ES-I3 (cell line): ENCODE measurements around the gene SLC25A30.
"Not testable (repeated sequence)": the region's sequence is repeated elsewhere in the genome, so short reads cannot be mapped to it uniquely, and the experiment has no call there.

Source experiments
- H3K36me3 ChIP-seq: 2 replicates; pipeline ENCODE4 v1.6.1; 2013; ENCODE audit warnings: mild to moderate bottlenecking, low read length, control low read depth, moderate library complexity; ENCODE audit not compliant: insufficient read depth
- H3K4me1 ChIP-seq: 2 replicates; pipeline ENCODE4 v1.6.1; 2013; ENCODE audit warnings: mild to moderate bottlenecking, control low read depth, low read length; ENCODE audit not compliant: insufficient read depth
- H3K9ac ChIP-seq: 2 replicates; pipeline ENCODE4 v1.6.1; 2013; ENCODE audit warnings: low read depth, mild to moderate bottlenecking, low read length, moderate library complexity
- H3K9me3 ChIP-seq: 2 replicates; pipeline ENCODE4 v1.6.1; 2013; ENCODE audit warnings: mild to moderate bottlenecking, low read length, moderate library complexity; ENCODE audit not compliant: control insufficient read depth, insufficient read depth

The SLC25A30 gene

DNA sequence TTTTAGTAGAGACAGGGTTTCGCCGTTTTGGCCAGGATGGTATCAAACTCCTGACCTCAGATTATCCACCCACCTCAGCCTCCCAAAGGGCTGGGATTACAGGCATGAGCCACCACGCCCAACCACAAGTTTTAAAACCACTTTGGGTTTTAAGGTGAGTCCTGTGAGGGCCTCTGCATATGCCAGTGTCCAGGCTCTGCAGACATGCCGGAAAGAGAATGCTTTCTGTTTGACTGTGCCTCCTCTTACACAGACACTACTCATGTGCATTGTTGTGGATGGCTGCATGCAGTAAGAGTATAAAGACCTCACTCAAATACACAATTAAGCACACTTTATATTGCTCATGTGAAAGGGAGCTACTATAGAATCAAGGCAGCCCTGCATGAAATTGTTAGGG, 20.8 kb upstream of the SLC25A30 start:
- Histone ChIP-seq H3K36me3 (no peaks in the 10 kb centered on the region), H3K4me1 (peaks cover 12% of the 10 kb centered on the region), H3K9me3 (no peaks in the 10 kb centered on the region), H3K9ac (no peak overlapping the region)

DNA sequence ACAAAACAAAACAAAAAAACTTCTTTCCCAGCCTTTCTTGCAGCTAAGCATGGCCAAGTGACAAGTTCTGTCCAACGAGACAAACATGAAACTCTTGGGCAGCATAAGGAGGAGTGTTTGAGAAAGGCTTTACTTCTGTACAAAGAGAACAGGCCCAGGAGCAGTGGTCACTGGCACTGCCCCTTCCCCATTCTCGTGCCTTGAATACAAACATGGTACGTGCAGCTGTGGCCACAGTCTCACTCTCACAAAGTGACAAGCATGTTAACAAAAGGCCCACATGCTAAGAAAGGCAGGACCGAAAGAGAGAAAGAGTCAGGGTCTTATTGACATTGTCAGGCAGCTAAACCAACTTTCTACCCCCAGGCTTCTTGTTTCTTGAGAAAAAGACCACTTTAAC, 19.8 kb upstream of the SLC25A30 start:
- H3K9ac ChIP-seq = no peak overlapping the region
- H3K9me3 ChIP-seq = no peaks in the 10 kb centered on the region
- H3K36me3 ChIP-seq = no peaks in the 10 kb centered on the region
- peaks cover 12% of the 10 kb centered on the region for H3K4me1 ChIP-seq

DNA sequence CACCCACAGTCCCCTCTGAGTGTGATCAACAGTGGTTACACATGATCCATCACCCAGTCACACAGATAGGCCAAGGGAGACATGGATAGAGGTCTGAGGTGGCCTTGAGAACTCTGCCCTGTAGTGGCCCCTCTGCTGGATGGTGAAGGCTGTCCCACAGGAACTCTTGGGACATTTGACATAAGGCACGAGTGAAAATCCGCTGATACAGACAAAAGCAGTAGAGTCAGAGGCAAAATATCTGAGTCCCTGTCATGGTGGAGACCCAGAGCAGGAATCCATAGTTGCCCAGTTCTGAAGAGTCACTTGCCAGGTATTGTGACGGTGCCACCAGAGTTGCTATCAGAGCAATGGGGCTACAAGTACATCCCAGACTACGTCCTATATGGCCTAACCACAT, 18.8 kb upstream of the SLC25A30 start:
- peaks cover 12% of the 10 kb centered on the region for H3K4me1 ChIP-seq
- H3K9ac ChIP-seq = no peak overlapping the region
- no peaks in the 10 kb centered on the region for H3K9me3 ChIP-seq
- no peaks in the 10 kb centered on the region for H3K36me3 ChIP-seq

DNA sequence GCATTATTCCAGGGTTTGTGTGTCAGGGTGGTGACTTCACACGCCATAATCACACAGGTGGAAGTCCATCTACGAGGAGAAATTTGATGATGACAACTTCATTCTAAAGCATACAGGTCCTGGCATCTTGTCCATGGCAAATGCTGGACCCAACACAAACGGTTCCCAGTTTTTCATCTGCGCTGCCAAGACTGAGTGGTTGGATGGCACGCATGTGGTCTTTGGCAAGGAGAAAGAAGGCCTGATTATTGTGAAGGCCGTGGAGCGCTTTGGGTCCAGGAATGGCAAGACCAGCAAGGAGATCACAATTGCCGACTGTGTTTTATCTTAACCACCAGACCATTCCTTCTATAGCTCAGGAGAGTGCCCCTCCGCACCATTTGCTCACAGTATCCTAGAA, 18.2 kb upstream of the SLC25A30 start:
- Histone ChIP-seq H3K9ac (no peak overlapping the region), H3K36me3 (no peaks in the 10 kb centered on the region), H3K9me3 (no peaks in the 10 kb centered on the region), H3K4me1 (peaks cover 7% of the 10 kb centered on the region)

DNA sequence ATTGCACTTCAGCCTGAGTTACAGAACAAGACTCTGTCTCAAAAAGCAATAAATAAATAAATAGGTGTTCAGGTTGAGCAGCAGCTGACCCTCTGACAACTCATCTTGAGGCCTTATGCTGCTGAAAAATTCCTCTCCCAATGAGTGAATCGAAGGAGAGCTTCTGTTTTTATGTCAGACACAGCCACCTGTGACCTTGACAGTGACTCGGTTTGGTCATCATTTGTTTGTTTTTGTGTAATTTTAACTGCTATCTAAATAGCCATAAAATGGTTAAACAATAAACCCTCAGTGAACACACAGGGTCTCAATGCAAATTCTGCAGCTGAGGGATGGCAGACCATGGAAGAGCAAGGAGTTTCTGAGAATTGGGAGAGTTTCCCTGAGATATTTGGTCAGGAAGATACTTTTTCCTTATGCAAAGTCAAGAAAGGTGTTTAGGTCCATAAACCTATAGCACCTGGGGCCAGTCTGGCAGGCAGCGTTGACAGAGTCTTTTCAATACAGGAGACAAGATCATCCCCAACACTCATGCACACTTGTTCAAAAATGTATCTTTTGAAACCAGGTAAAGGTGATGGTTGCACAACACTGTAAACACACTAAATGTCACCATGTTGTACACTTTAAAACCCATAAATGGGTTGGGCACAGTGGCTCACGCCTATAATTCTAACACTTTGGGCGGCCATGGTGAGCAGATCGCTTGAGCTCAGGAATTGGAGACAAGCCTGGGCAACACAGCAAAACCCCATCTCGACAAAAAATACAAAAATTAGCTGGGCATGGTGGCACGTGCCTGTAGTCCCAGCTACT, 16.6 kb upstream of the SLC25A30 start:
- Histone ChIP-seq H3K9ac (no peak overlapping the region), H3K4me1 (no peaks in the 10 kb centered on the region; the same call in 1 of the 2 replicates), H3K36me3 (no peaks in the 10 kb centered on the region), H3K9me3 (no peaks in the 10 kb centered on the region)

DNA sequence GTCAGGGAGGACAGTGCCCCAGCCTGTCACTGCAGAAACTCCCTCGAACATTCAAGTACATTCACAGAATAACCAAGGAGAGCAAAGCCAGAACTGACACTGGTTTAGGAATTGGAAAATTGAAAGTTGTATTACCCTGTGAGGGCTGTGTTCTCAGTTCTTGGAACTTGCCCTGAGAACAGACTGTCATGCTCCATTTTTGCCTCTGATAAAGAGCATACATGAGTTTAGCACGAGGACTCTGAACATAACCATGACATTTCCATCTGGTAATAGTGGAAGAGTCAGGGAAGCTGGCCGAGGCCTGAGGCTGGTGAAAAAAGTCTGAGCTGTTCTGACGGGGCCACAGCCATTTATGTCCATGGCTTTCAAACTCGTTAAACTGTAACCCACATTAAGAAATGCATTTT, 15.2 kb upstream of the SLC25A30 start:
- no peak overlapping the region for H3K9ac ChIP-seq
- no peaks in the 10 kb centered on the region; the same call in 1 of the 2 replicates for H3K4me1 ChIP-seq
- no peaks in the 10 kb centered on the region for H3K36me3 ChIP-seq
- H3K9me3 ChIP-seq = no peaks in the 10 kb centered on the region

DNA sequence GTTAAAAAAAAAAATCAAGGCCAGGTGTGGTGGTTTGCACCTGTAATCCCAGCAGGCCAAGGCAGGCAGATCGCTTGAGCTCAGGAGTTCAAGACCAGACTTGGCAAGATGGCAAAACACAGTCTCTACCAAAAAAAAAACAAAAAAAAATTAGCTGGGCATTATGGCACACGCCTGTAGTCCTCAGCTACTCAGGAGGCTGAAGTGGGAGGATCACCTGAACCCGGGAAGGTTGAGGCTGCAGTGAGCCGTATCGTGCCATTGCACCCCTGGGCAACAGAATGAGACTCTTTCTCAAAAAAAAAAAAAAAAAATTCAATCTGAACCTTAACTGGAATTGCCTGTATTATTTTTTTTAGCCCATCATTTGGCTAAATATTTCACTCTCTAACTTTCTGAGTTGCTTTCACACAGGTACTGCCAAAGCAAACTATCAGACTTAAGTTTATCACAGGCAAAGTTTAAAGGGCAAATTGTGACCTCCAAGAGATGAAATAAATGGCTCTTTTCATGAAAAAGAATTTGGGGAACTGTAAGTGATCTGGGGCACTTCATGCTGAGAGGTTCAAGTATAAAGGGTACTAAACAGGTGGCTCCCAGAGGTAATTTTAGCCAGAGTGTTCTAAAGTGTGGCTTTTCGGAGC, 14.7 kb upstream of the SLC25A30 start:
- Histone ChIP-seq H3K4me1 (no peaks in the 10 kb centered on the region; the same call in 1 of the 2 replicates), H3K9ac (no peak overlapping the region), H3K36me3 (no peaks in the 10 kb centered on the region), H3K9me3 (no peaks in the 10 kb centered on the region)

DNA sequence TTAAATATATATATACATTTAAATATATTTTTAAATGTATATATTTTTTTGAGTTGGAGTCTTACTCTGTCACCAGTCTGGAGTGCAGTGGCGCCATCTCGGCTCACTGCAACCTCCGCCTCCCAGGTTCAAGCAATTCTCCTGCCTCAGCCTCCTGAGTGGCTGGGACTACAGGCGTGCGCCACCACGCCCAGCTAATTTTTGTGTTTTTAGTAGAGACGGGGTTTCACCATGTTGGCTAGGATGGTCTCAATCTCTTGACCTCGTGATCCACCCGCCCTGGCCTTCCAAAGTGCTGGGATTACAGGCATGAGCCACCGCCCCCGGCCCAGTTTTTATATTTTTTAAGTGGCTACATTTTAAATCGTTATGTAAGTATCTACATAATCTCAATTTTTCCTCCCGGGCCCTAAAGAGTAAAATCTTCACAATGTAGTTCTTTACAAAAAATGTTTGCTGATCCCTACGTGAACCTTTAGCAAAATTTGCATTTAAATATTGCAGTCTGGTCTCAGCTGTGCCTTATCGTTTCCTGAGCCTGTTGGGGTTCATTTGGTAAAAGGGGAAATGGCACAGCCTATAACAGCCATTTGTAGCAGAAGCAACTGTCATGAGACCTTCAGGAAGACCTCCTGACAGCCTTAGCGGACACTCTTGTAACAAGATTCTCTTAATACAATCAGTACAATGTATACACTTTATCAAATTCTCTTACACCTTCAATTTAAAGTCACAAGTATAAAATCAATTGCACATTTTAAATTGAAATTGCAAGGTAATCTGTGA, 8.1 kb upstream of the SLC25A30 start:
- not testable (repeated sequence) for H3K4me1 ChIP-seq, H3K36me3 ChIP-seq, H3K9ac ChIP-seq

DNA sequence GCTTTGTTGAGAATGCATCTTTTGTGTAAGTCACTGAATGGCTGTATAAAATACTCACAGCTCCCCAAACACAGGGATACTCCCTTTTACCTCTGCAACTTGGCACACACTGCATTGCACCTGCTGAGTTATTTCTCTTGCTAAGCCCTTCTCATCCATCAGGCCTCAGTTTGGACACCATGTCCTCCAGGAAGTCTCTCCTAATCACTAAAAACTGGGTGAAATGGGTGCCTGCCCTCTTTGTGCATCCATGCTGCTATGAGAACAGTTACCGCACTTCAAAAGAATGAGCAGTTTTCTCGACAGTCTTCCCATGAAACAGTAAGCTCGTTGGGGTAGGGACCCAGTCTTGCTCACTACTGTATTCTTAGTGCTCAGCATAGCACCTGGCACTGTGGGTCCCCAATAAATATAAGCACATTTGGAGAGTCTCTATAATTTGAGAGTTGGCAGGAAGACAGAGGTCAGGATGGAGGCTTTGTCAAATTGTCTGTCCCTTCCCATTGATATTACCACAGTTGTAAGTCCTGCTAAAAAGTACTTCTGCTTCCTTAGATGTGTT, 4.6 kb upstream of the SLC25A30 start:
- Histone ChIP-seq H3K9ac (no peak overlapping the region), H3K36me3 (no peaks in the 10 kb centered on the region), H3K4me1 (no peaks in the 10 kb centered on the region), H3K9me3 (no peaks in the 10 kb centered on the region)

More for the DNA sequence above, 8.1 kb upstream of the SLC25A30 start:
- H3K9me3 ChIP-seq = not testable (repeated sequence)

DNA sequence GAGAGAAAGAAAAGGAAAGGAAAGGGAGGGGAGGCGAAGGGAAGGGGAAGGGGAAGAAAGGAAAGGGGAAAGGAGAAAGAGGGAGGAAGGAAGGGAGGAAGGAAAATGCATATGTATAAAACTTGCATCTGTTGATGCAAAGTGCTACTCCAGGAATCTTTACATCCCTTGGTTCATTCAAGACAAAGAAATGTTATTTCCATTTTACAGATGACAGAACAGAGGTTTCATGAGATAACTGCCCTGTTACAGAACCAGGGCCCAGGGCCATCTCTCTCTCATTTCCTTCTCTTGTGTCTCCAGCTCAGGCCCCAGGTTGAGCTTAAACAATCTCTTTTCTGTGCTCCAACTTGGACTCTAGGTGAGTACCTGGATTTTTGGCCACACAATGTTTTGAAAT, 1.8 kb upstream of the SLC25A30 start:
- Histone ChIP-seq H3K36me3 (no peaks in the 10 kb centered on the region), H3K4me1 (peaks cover under 1% of the 10 kb centered on the region; the same call in 1 of the 2 replicates), H3K9me3 (no peaks in the 10 kb centered on the region), H3K9ac (no peak overlapping the region)

DNA sequence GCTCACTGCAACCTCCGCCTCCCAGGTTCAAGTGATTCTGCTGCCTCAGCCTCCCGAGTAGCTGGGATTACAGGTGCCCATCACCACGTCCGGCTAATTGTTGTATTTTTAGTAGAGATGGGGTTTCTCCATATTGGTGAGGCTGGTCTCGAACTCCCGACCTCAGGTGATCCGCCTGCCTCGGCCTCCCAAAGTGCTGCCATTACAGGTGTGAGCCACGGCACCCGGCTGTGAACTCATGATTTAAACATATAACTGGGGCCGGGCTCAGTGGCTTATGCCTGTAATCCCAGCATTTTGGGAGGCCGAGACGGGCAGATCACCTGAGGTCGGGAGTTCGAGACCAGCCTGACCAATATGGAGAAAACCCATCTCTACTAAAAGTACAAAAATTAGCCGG, 1.2 kb upstream of the SLC25A30 start:
- H3K4me1 ChIP-seq, H3K36me3 ChIP-seq, H3K9me3 ChIP-seq, H3K9ac ChIP-seq: not testable (repeated sequence)

DNA sequence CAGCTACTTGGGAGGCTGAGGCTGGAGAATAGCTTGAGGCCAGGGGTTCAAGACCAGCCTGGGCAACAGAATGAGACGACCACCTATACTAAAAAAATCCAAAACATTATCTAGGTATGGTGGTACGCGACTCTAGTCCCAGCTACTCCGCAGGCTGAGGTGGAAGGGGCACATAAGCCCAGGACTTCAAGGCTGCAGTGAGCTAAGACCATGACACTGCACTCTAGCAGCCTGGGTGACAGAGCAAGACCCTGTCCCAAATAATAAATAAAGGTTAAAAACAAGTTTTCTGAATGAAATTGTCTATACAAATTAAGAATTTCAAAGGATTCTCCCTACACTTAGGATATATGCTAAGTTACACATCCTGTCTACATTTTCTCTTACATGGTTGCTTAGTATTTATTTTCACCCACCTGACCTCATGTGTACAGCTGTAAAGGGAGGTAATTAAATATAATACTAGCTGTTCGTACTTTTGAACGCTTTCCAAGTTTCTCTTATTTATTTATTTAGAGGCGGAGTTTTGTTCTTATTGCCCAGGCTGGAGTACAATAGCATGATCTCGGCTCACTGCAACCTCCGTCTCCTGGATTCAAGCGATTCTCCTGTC, 1.6 kb downstream of the SLC25A30 start:
- H3K4me1 ChIP-seq = peaks cover 6% of the 10 kb centered on the region; the same call in 1 of the 2 replicates
- H3K9me3 ChIP-seq = no peaks in the 10 kb centered on the region
- H3K36me3 ChIP-seq = no peaks in the 10 kb centered on the region
- no peak overlapping the region for H3K9ac ChIP-seq

DNA sequence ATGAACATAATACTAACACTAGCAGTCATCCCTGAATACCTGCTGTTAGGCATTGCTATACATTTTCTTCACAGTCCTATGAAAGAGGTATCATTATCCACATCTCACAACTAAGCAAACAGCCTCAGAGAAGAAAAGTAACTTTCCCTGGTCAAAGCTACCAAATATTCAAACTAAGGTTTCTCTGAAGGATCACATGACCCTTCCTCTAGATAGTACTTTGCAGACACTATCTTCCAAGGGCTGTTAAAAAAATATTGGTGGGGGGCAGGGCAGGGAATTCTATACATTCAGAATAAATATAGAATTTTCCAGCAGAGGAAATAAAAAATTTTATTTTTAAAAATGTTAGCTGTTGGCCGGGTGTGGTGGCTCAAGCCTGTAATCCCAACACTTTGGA, 3.1 kb downstream of the SLC25A30 start:
- no peak overlapping the region for H3K9ac ChIP-seq
- no peaks in the 10 kb centered on the region for H3K9me3 ChIP-seq
- no peaks in the 10 kb centered on the region for H3K36me3 ChIP-seq
- peaks cover 6% of the 10 kb centered on the region; the same call in 1 of the 2 replicates for H3K4me1 ChIP-seq

DNA sequence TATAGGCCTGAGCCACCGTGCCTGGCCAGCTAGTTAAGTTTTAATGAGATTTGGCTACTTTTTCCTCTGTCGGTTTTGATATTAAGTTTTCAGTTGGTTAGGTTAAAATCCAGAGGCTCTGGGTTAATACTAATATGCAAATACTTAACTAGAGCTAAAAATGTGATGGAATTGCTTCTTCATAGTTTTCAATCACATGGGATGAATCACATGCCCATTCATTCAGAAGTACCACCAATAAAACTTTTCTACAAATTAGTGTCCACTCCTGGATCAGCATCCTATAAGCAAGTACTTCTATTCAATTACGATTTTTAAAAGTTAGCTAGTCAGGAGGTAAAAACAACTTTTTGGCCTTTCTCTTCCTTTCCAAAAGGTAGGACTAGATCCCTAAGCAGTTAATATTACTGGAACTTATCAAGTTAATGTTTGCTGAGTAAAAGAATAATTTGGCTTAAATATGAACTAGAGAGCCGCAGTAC, 4.3 kb downstream of the SLC25A30 start:
- Histone ChIP-seq H3K36me3 (no peaks in the 10 kb centered on the region), H3K9ac (no peak overlapping the region), H3K4me1 (peaks cover 6% of the 10 kb centered on the region; the same call in 1 of the 2 replicates), H3K9me3 (no peaks in the 10 kb centered on the region)
